Transverse colon (tissue), 4 donors: ENCODE data around the gene MLLT10.

ENCODE experiments used
- CTCF ChIP-seq, 5 experiments: fragments of 200-600 bp in 3 of 5; fragments of 450-650 bp in 2 of 5; sonication (generic) in 3 of 5; IDR thresholded peaks; 1 replicate in 2 of 5; 2 replicates in 3 of 5; pipeline ENCODE4 v1.5.1; 2016 to 2017; ENCODE audit warnings: antibody characterized with exemption in 5 of 5, inconsistent platforms in 3 of 5, mild to moderate bottlenecking in 2 of 5, moderate library complexity in 1 of 5
- POLR2AphosphoS5 ChIP-seq, 3 donors: sonication (generic); formaldehyde crosslinking; IDR thresholded peaks; one replicate each; pipeline ENCODE4 v1.6.1; 2016; ENCODE audit warnings: antibody characterized with exemption in 3 of 3

- TF ChIP-seq CTCF (IDR thresholded peaks at IDR 0.05) (no peak), POLR2AphosphoS5 (IDR thresholded peaks at IDR 0.05) (no peak)
These were observed 230.6 kb downstream of the MLLT10 start for GRCh38 chr10:21764466-21765189.
